ENCODE results near the gene CHD1. TPM values are rescaled to one million over a fixed set of nuclear protein-coding genes. Genes with fewer than 3 reads are reported as not detected.

Gene CHD1
- total RNA-seq, 2 donors from 2014 or later, result 20.4 to 20.6 TPM

Other genes starting within 250 kb of the CHD1 start
- 10 to 100 TPM; 18.2 to 25.4 TPM for gene RGMB, start 155.3 kb downstream of the CHD1 start, total RNA-seq

All from right atrium auricular region (tissue), 2 donors.